Fibroblast of pulmonary artery (primary cell): ENCODE results near the gene KSR2.

ENCODE experiments used
- DNase-seq: peaks from one replicate; pipeline ENCODE4 v3.0.0-alpha.2; 2010; ENCODE audit warnings: low read depth
- H3K4me3 ChIP-seq: replicated peaks from 2 replicates; pipeline ENCODE4 v1.5.1; 2011; ENCODE audit warnings: low read depth, mild to moderate bottlenecking, control low read depth, low read length, moderate library complexity
- TF ChIP-seq, protein P1 (sequence below): IDR thresholded peaks from 2 replicates; pipeline ENCODE4 v1.5.1; 2011; ENCODE audit warnings: mild to moderate bottlenecking, control low read depth, low read length, inconsistent platforms; ENCODE audit errors: missing control alignments

KSR2 gene

DNA sequence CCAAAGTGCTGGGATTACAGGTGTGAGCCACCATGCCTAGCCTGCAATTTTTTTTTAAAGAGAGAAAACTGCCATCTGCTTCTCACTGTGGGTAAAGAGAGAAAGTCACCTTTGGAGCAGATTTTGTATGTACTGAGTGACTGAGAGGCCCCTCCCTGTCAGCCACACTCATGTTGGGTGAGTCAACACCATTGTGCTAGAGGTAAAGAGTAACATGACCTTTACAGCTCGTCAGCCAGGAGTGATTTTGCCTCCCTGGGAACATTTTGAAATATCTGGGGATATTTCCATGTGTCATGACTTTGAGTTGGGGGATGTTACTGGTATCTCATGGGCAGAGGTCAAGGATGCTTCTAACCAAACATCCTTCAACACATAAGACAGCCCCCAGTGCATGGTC is 115.2 kb downstream of the KSR2 start:
- no peak overlapping the region for H3K4me3 ChIP-seq
- DNase-seq = no peak
- TF ChIP-seq, protein P1, sequence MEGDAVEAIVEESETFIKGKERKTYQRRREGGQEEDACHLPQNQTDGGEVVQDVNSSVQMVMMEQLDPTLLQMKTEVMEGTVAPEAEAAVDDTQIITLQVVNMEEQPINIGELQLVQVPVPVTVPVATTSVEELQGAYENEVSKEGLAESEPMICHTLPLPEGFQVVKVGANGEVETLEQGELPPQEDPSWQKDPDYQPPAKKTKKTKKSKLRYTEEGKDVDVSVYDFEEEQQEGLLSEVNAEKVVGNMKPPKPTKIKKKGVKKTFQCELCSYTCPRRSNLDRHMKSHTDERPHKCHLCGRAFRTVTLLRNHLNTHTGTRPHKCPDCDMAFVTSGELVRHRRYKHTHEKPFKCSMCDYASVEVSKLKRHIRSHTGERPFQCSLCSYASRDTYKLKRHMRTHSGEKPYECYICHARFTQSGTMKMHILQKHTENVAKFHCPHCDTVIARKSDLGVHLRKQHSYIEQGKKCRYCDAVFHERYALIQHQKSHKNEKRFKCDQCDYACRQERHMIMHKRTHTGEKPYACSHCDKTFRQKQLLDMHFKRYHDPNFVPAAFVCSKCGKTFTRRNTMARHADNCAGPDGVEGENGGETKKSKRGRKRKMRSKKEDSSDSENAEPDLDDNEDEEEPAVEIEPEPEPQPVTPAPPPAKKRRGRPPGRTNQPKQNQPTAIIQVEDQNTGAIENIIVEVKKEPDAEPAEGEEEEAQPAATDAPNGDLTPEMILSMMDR = no peak

DNA sequence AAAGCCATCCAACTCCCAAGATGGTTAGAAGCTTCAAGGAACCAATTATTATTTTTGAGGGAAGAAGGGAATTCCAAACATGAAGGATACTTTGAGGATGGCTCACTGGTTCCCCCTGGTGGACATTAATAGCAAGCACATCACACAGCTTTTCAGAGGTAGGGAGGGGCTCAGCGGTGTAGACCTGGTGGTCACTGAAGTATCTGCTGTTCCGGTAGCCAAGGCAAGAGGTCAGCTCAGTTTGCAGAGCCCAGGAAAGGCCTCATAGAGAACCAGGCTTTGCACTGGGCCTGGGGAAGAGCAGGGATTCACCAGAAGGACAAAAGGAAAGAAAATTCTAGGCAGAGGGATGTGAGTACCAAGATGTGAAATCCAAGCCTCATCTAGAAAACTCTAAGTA is 118.7 kb downstream of the KSR2 start:
- DNase-seq = peak; percentile 57
- no peak overlapping the region for H3K4me3 ChIP-seq
- TF ChIP-seq, protein P1 = peak; percentile 90

DNA sequence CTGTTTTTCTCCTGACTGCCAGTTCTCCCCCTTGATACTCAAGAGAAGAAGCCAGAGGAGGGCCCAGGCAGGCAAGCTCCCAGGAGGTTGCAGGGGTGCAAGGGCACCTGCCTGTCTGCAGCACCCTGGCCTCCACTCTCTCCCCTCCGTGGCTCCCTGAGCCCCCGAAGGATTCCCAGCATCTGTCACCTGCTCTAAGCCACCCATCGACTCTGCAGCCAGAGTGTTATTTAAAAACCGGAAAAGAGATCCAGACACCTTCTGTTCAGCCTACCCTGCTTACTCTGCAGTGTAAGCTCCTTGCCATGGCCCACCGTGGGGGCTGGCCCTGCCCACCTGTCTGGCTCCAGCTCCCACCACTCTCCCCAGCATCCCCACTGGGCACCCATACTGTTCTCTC is 121.4 kb downstream of the KSR2 start:
- no peak for DNase-seq
- TF ChIP-seq, protein P1 = no peak
- no peak overlapping the region for H3K4me3 ChIP-seq

DNA sequence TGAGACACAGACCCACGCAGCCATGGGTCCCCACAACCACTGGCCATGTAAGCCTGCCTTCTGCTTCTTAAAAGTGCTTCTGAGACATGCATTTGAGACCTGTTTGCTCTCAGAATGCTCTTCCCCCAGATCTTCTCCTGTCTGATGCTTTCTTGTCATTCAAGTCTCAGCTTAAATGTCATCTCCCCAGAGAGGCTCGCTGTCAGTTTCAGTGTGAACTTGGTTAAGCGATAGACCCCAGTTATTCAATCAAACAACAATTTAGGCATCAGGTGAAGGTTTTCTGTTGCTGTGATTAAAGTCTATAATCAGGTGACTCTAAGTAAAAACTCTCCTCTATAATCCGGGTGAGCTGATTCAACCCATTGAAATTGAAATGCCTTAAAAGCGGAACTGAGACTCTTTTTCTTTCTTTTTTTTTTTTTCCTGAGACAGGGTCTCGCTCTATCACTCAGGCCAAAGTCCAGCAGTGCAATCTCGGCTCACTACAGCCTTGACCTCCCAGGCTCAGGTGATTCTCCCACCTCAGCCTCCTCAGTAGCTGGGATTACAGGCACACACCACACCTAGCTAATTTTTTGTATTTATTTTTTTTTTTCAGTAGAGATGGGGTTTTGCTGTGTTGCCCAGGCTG is 123.4 kb downstream of the KSR2 start:
- no peak for DNase-seq
- no peak overlapping the region for H3K4me3 ChIP-seq
- TF ChIP-seq, protein P1 = no peak

DNA sequence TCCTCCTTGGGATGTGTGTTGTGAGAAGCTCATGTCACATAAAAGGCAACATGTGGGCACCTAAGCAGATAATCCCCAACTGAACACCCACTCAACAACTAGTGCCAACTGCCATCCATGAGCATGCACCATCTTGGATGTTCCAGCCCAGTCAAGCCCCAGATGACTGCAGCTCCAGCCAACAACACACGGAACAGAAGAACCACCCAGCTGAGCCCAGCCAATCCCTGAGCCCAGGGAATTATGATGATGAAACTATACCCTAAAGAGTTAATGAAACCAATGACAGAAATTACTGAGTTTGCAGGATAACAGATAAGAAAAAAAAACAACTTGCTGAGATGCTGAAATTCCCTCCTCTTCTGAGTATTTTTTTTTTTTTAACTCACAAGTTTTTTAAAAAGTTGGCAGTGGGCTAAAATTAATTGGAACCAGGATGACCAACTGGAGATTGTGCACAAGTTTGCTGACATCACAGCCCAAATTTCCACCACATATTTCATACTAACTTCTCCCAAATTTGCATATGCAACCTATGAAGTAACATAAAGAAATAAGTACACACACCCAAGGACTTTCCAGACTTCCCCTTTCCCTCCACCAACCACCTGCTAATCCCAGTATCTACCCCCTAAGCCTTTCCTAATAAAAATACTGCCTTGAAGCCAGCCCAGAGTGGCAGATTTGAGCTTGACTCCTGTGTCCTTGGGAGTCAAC is 124.5 kb downstream of the KSR2 start:
- TF ChIP-seq, protein P1 = no peak
- DNase-seq = no peak
- H3K4me3 ChIP-seq = no peak overlapping the region

DNA sequence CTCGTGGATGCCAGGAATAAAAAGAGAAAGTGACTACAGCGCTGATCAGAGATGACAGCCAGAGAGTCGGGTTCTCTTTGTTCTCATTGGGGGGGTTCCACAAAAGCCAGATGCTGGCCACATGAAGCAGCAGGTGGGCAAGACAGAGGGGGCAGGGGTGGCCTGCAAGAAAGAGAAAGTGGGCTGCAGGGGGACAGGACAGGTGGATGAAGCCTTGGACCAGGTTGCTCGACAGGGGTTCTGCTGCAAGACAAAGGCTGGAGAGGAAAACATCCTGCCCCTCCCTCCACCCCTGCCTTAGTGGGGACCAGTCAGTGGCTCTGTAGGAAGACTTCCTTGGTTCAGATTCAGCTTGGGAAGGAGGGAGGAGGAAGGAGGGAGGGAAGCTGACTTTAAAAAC is 126.2 kb downstream of the KSR2 start:
- DNase-seq = no peak
- H3K4me3 ChIP-seq = no peak overlapping the region
- TF ChIP-seq, protein P1 = no peak

DNA sequence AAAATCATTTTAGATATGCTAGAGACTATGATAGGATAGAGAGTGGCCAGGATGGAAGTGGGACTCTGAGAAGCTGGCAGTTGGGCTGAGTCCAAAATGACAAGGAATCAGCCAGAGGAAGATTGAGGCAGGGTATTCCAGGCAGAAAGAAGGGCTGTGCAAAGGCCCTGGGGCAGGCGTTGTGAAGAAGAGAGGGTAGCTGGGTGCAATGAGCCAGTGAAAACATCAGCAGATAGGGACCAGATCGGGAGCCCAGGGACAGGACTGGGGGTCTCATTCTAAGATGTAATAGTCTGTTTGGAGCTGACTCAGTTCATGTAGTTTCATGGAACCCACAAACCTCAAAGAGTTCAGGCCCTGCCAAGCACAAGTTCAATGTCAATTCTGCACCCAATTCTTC is 126.6 kb downstream of the KSR2 start:
- no peak overlapping the region for H3K4me3 ChIP-seq
- TF ChIP-seq, protein P1 = no peak
- DNase-seq = no peak
